A549 (cell line): ENCODE results near the gene RILPL2. TPM values are rescaled to one million over a fixed set of nuclear protein-coding genes. Genes with fewer than 3 reads are reported as not detected.

ENCODE experiments used
- ATAC-seq, 2 experiments: fragments of 200-7000 bp in 1 of 2; fragments of >200 bp in 1 of 2; cut with Nextera tagmentation in 1 of 2; cut with Tn5 transposase in 1 of 2; 3 replicates each; pipeline versions ENCODE4 v1.8.0 to v1.9.1; 2018 to 2020; ENCODE audit warnings: mild to moderate bottlenecking in 1 of 2, moderate library complexity in 1 of 2
- CTCF ChIA-PET: fragments of 300-600 bp; sonication (Branson Sonifier 250); formaldehyde crosslinking; extraction: SDS; loops from one replicate; lab custom pipeline; 2021; ENCODE audit warnings: antibody characterized with exemption, inconsistent platforms; lab: Yijun Ruan, JAX
- POLR2A ChIA-PET: fragments of 350-600 bp; formaldehyde crosslinking; extraction: SDS; loops from one replicate; lab custom pipeline; 2021; ENCODE audit warnings: antibody characterized with exemption, inconsistent platforms; lab: Yijun Ruan, JAX
- DNase-seq, 2 experiments: peaks; one replicate each; pipeline versions ENCODE4 v3.0.0 to v3.0.0-alpha.2; 2011 to 2016; ENCODE audit warnings: low read depth in 1 of 2, low spot score in 1 of 2
- FAIRE-seq: peaks from 2 replicates; lab custom pipeline; 2011; peaks lifted over from hg19 to GRCh38; lab: Jason Lieb, UNC
- H3K27ac ChIP-seq, 2 experiments: fragments of >200 bp; sonication (Bioruptor Twin); formaldehyde crosslinking; 3 replicates each; pipeline ENCODE4 v1.5.1; 2016 to 2017
- H3K4me1 ChIP-seq: fragments of >200 bp; sonication (Bioruptor Twin); formaldehyde crosslinking; 3 replicates; pipeline ENCODE4 v1.6.1; 2016
- H3K4me2 ChIP-seq: fragments of >200 bp; sonication (Bioruptor Twin); formaldehyde crosslinking; 3 replicates; pipeline ENCODE4 v1.6.1; 2016
- H3K4me3 ChIP-seq: fragments of >200 bp; sonication (Bioruptor Twin); formaldehyde crosslinking; 3 replicates; pipeline ENCODE4 v1.5.1; 2016
- H3K9me3 ChIP-seq: fragments of >200 bp; sonication (Bioruptor Twin); formaldehyde crosslinking; 3 replicates; pipeline ENCODE4 v1.6.1; 2016
- BCL3 ChIP-seq: fragments of >200 bp; sonication (Bioruptor Twin); formaldehyde crosslinking; IDR thresholded peaks from 3 replicates; pipeline ENCODE4 v1.6.1; 2016
- CBX8 ChIP-seq: fragments of 200-600 bp; sonication (generic); IDR thresholded peaks from 2 replicates; pipeline ENCODE4 v1.6.1; 2016
- EHF ChIP-seq: fragments of 250-450 bp; sonication (Bioruptor Pico); IDR thresholded peaks from 2 replicates; pipeline ENCODE4 v1.5.0; 2020; ENCODE audit warnings: mild to moderate bottlenecking
- EP300 ChIP-seq, 2 experiments: fragments of >200 bp; sonication (Bioruptor Twin); formaldehyde crosslinking; IDR thresholded peaks; 2 replicates in 1 of 2; 3 replicates in 1 of 2; pipeline ENCODE4 v1.6.1; 2016 to 2017
- HDAC2 ChIP-seq: fragments of 200-600 bp; sonication (generic); IDR thresholded peaks from 2 replicates; pipeline ENCODE4 v1.6.1; 2016
- HES2 ChIP-seq: fragments of >200 bp; sonication (Bioruptor Twin); formaldehyde crosslinking; IDR thresholded peaks from 2 replicates; pipeline ENCODE4 v1.6.1; 2016
- HMGXB4 ChIP-seq: fragments of 250-450 bp; sonication (Bioruptor Pico); IDR thresholded peaks from 2 replicates; pipeline ENCODE4 v1.5.0; 2021; ENCODE audit warnings: mild to moderate bottlenecking, moderate library complexity, borderline replicate concordance
- HOXA7 ChIP-seq: fragments of 250-450 bp; sonication (Bioruptor Pico); IDR thresholded peaks from 2 replicates; pipeline ENCODE4 v1.5.0; 2020; ENCODE audit warnings: mild to moderate bottlenecking, moderate library complexity
- HOXB5 ChIP-seq: fragments of 250-450 bp; sonication (Bioruptor Pico); IDR thresholded peaks from 2 replicates; pipeline ENCODE4 v1.5.0; 2020; ENCODE audit warnings: mild to moderate bottlenecking, moderate library complexity
- JUN ChIP-seq, 2 experiments: fragments of >200 bp; sonication (Bioruptor Twin); formaldehyde crosslinking; IDR thresholded peaks; 2 replicates in 1 of 2; 3 replicates in 1 of 2; pipeline ENCODE4 v1.6.1; 2016 to 2017
- KDM1A ChIP-seq: fragments of 200-600 bp; sonication (generic); IDR thresholded peaks from 2 replicates; pipeline ENCODE4 v1.6.1; 2016; ENCODE audit warnings: low read depth, mild to moderate bottlenecking
- NPAS2 ChIP-seq: fragments of 250-450 bp; sonication (Bioruptor Pico); IDR thresholded peaks from 2 replicates; pipeline ENCODE4 v1.8.0; 2022; ENCODE audit warnings: mild to moderate bottlenecking, moderate library complexity, borderline replicate concordance
- POLR2AphosphoS2 ChIP-seq: conservative IDR thresholded peaks from 2 replicates; pipeline ENCODE4 v1.6.1; 2012; ENCODE audit warnings: low read length, improper control_type of control experiment, inconsistent platforms
- RARB ChIP-seq: fragments of 250-450 bp; sonication (Bioruptor Pico); IDR thresholded peaks from 2 replicates; pipeline ENCODE4 v1.8.0; 2021; ENCODE audit warnings: mild to moderate bottlenecking, moderate library complexity
- RCOR1 ChIP-seq: fragments of 150-350 bp; IDR thresholded peaks from 2 replicates; pipeline ENCODE4 v1.6.1; 2014; ENCODE audit warnings: antibody characterized with exemption, low read length, low read depth
- TFCP2L1 ChIP-seq: fragments of 250-450 bp; sonication (Bioruptor Pico); IDR thresholded peaks from 2 replicates; pipeline ENCODE4 v1.5.0; 2021; ENCODE audit warnings: mild to moderate bottlenecking
- TP53 ChIP-seq: fragments of 250-450 bp; sonication (Bioruptor Pico); IDR thresholded peaks from 2 replicates; pipeline ENCODE4 v1.5.0; 2021; ENCODE audit warnings: mild to moderate bottlenecking, moderate library complexity
- USF2 ChIP-seq: fragments of 450-650 bp; IDR thresholded peaks from 2 replicates; pipeline ENCODE4 v1.6.1; 2014; ENCODE audit warnings: antibody characterized with exemption
- ZC3H11A ChIP-seq: fragments of 450-650 bp; IDR thresholded peaks from 2 replicates; pipeline ENCODE4 v1.6.1; 2014; ENCODE audit warnings: antibody characterized with exemption, mild to moderate bottlenecking
- ZNF302 ChIP-seq: fragments of 250-450 bp; sonication (Bioruptor Pico); IDR thresholded peaks from 2 replicates; pipeline ENCODE4 v1.9.0; 2021; ENCODE audit warnings: inconsistent platforms, mild to moderate bottlenecking, moderate library complexity
- ZSCAN20 ChIP-seq: fragments of 250-450 bp; sonication (Bioruptor Pico); IDR thresholded peaks from 2 replicates; pipeline ENCODE4 v1.8.0; 2022; ENCODE audit warnings: mild to moderate bottlenecking, moderate library complexity
- WGBS: methylation state at CpG from one replicate; pipeline ENCODE4 v1.1.6; 2017; ENCODE audit errors: missing lambda C conversion rate; 5-methylcytosine and 5-hydroxymethylcytosine counted together
- polyA plus RNA-seq, 4 experiments: library from polyadenylated mRNA; depleted of rRNA in 3 of 4; stranded (reverse); fragments of >200 nt; fragmentation: RNase III in 1 of 4; extraction: RNeasy Plus Mini Kit Qiagen cat#74134 plus additional on column Dnase treatment in 1 of 4; gene quantifications; 2 replicates in 3 of 4; 3 replicates in 1 of 4; pipeline ENCODE4 v1.2.3, GENCODE V29; 2011 to 2017

Gene RILPL2
- polyA plus RNA-seq, 2 of the 4 experiments (the other 2 are of a cell fraction), result 2.4 to 2.9 TPM

- no peak overlapping the region for H3K4me2 ChIP-seq
- H3K27ac ChIP-seq, result no peak overlapping the region
- WGBS, result 89% methylated on average over 9 of the region's 9 CpGs
- no peak overlapping the region for H3K4me3 ChIP-seq
- DNase-seq, result no peak
- TF ChIP-seq USF2 (no peak), POLR2AphosphoS2 (no peak), NPAS2 (CRISPR knock-in tag) (no peak), HMGXB4 (CRISPR knock-in tag) (no peak)
- TF ChIP-seq, all 56 proteins: peak for 0
- Histone ChIP-seq H3K4me1 (no peaks in the 10 kb centered on the region), H3K9me3 (no peaks in the 10 kb centered on the region)
- FAIRE-seq (no peak), ATAC-seq (no peak)
- CTCF ChIA-PET, result interaction anchor here (0.7 to 1.5 kb wide), 6 partner anchors 18 to 179 kb away, joined by 3 to 4 read pairs (median 3); partner anchors contain the start of genes KMT5A and SBNO1
- POLR2A ChIA-PET, result interaction anchor here (0.9 kb wide), 1 partner anchor 17 kb away, joined by 7 read pairs; no protein-coding TSS in a partner anchor
These were observed 31.9 kb downstream of the RILPL2 start for GRCh38 chr12:123404581-123404980.

- no peak for FAIRE-seq
These were observed 34.5 kb downstream of the RILPL2 start for GRCh38 chr12:123401753-123402683.

GRCh38 chr12:123399255-123399617 lies 37.2 kb downstream of the RILPL2 start:
- no peak overlapping the region for H3K4me2 ChIP-seq
- FAIRE-seq, result no peak
- TF ChIP-seq TFCP2L1 (no peak), JUN (IDR thresholded peaks at IDR 0.05) (no peak), RCOR1 (no peak), RARB (CRISPR knock-in tag) (no peak), TP53 (no peak), ZC3H11A (no peak), EP300 (IDR thresholded peaks at IDR 0.05) (no peak), KDM1A (no peak), HOXA7 (no peak), BCL3 (no peak), CBX8 (no peak), EHF (CRISPR knock-in tag) (no peak), HES2 (no peak), HOXB5 (no peak), HMGXB4 (CRISPR knock-in tag) (no peak), ZSCAN20 (no peak)
- no peak for DNase-seq
- H3K4me1 ChIP-seq, result no peaks in the 10 kb centered on the region
- H3K9me3 ChIP-seq, result no peaks in the 10 kb centered on the region
- peak in 1 of 2 experiments; percentile 17; a peak in 3 of 6 replicates for ATAC-seq
- POLR2A ChIA-PET, result no interaction called here
- CTCF ChIA-PET, result interaction anchor here (1.3 kb wide), 1 partner anchor 12 kb away, joined by 3 read pairs; no protein-coding TSS in a partner anchor
- WGBS, result over 99% methylated on average over 6 of the region's 6 CpGs
- no peak overlapping the region for H3K4me3 ChIP-seq
- no peak overlapping the region for H3K27ac ChIP-seq

More at GRCh38 chr12:123401753-123402683, 34.5 kb downstream of the RILPL2 start:
- ATAC-seq, result no peak
- no peak for TF ChIP-seq HDAC2
- no peak for TF ChIP-seq HMGXB4 (CRISPR knock-in tag)
- TF ChIP-seq NPAS2 (CRISPR knock-in tag), result no peak
- TF ChIP-seq ZNF302, result no peak
- H3K4me3 ChIP-seq, result no peak overlapping the region
- ChIA-PET CTCF (interaction anchor here (0.7 kb wide), 1 partner anchor 26 kb away, joined by 3 read pairs; no protein-coding TSS in a partner anchor), POLR2A (no interaction called here)
- no peaks in the 10 kb centered on the region for H3K9me3 ChIP-seq
- no peak for DNase-seq
- WGBS, result 94% methylated on average over 15 of the region's 15 CpGs
- no peak overlapping the region for H3K27ac ChIP-seq
- H3K4me1 ChIP-seq, result no peaks in the 10 kb centered on the region
- no peak overlapping the region for H3K4me2 ChIP-seq
